Measurements from ENCODE around the gene RHBDF1.
A peak's percentile ranks its signal among the peaks of the same experiment; 100 is the strongest.

Gene RHBDF1

DNA sequence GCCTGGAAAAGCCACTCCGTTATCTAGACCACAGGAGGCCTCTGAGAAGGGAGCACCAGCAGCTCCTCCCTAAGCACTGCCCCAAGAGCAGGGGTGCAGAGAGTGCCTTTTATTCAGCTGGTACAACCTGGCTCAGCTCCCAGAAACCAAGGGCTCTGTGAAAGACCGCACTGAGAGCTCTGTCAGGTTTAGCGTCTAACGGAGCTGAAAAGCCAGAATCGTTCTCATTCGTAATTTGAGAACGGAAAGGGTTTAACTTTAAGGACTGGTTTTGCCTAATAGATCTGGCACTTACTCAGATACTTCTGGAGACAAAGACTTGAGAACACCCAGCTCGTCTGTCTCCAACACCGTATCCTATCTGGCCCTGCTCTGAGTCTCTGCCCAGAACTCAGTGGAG is 19.1 kb upstream of the RHBDF1 start:
- DNase-seq: peak; percentile 47

DNA sequence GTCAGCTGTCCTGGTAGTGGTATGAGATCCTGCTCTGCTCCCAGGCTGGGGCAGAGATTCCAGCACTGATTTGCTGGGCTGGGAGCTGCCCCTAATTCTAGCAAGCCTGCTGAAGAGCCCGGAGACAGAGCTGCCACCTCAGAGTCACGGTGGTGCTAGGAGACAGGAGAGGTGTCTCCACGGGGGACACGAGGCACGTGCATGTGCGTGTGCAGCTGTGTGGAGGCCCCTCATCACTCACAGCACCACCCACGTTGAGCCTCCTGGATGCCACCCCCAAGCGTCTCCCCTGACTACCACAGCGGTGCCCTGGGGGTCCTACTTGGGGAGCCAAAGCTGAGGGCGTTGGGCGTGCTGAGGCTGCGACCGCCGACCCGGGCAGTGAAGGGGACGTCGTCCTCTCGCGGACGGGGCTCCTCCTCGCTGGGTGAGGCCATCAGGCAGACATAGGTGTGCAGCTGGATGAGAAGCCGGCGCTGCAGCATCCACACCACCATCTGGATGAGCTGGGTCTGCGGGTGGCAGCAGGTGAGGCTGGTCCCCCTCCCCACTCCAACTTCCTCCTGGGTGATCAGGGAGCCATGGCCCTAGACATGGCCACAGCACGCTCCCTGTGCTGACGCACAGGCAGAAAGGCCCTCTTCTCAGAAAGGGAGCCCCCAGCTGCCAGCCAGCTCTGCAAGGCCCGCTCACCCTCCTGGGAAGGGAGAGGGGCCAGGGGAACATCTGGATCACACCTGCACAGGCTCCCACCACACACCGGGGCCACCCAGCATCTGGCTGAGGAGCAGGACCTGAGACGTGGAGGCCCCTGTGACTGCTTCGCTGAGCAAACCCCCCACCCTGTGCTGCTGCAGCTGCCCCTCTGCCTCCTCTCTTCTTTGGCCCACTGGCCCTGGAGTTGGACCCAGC is 17.2 kb upstream of the RHBDF1 start:
- no peak for DNase-seq

DNA sequence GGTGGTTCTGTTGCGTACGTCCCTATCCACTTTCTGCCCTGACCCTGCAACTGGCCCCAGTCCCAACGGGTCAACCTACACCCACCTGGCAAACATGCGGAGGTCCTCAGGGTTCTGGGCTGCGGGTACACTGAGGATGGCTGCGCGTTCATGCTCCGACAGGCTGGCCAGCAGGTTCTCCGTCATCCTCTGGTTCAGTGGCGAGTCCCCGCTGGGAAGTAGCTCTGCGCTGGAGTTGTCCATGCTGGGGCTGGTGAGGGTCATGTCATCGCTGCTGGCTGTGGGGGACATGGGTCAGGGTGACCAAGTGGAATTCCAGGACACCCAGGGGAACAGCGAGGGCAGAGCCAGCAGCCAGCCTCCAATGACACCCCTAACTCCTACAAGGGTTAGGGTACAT is 16.2 kb upstream of the RHBDF1 start:
- DNase-seq: no peak

DNA sequence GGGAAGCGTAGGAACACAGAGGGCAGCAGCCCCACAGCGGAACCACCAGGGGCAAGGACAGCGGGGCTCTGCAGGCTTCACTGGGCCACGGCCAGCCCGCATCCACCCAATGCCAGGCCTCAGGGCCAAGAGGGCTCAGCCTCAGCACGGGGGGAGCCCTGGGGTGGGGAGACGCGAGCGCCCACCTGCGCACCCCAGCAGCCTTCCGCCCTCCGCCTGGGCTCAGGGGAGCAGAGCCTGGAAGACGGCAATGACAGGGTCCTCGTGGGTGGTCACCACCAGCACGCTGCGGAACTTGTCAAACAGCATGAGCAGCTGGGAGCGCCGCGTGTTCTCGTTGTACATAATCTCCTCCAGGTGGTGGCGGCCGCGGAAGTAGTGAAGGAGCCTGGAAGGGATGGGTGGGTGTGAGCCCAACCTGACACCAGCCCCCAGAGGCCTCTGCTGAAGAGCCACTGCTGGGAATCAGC is 14.1 kb upstream of the RHBDF1 start:
- DNase-seq: no peak

DNA sequence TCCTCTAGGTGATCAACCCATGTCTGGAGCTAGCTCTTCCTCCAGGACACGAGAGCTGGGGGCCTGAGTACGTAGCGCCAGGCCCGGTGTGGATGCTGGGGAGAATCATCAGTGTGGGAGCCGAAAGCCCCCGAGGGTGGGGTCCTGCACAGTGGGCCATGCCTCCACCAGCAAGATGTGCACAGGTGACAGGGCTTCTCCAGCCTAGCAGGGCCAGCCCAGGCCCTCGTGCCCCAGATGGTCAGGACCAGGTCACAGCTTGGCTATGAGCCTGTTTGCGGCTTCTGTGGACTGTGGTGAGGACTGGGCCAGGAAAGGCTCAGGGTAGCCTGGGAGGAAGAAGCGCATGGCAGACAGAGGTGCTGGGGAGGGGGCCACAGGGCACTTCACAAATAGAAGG is 13.4 kb upstream of the RHBDF1 start:
- DNase-seq: no peak

DNA sequence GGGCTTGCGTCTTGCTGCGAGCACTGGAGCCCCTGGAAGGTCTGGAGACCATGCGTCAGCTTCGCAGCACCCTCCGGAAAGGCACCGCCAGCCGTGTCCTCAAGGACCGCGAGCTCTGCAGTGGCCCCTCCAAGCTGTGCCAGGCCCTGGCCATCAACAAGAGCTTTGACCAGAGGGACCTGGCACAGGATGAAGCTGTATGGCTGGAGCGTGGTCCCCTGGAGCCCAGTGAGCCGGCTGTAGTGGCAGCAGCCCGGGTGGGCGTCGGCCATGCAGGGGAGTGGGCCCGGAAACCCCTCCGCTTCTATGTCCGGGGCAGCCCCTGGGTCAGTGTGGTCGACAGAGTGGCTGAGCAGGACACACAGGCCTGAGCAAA is 13.0 kb upstream of the RHBDF1 start:
- no peak for DNase-seq

DNA sequence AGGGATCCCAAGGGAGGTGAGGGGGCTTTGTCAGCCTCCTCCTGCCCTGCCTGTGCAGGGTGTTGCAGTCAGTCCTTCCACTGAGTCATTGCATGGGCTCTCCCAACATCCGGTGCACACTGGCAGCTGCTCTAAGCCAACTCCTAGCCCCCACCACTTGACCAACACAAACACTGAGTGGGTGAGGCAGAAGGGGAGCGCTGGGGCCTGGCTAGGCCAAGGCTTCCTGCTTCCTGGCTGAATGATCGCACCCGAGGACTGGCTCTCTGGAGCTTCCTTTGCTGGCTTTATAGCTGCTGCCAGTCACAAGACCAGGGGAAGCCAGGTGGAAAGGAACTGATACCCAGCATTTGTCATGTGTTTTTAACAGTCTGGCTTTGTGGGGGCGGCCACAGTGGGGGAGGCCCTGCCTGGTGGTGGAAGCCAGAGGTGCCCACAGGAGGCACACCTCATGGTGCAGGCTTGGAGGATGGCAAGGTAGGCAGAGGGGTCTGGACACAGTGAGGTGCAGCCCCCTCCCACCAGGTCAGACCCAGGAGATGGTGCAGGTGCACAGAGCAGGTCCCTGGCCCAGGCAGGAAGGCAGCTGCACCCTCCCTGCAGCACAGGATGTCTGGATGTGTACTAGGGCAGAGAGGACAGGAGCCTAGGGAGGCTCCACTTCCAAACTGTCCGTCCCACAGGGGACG is 12.4 kb upstream of the RHBDF1 start:
- DNase-seq: no peak

DNA sequence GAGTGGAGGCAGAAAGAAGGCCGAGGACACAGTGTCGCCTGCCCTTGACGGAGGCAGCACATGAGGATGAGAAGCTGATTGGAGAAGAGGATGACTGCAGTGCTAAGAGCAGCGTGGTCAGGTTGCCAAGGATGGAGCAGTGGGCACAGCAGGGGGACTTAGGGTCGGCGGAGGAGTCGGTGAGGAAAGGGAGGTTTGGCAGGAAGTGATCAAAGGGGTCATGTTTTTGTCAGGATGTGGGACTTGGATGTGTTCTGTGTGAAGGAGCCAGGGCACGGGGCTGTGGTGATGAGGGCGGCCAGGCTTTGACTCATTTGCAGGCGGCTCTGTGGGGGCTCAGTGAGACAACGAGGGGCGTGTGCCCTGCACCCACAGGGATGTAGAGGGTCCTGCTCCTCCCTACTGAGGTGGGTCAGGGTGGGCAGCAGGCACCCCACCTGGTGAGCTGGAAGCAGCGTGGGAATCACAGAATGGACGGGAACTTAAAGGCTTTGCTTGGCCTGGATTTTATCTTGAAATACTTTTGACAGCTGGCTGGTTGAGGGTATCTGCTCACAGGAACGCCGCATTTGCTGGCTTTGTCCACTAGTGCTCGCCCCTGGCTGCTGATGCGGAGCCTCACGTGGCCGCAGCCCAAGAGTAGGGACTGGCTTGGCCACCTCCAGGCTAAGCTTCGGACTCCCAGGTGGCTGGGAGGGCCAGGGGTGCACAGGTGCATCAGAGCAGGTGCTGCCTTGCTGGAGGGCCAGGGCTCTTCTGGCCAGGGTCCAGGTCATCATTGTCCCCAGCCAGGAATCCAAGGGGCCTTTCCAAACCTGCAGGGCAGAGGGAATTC is 11.6 kb upstream of the RHBDF1 start:
- DNase-seq: no peak

DNA sequence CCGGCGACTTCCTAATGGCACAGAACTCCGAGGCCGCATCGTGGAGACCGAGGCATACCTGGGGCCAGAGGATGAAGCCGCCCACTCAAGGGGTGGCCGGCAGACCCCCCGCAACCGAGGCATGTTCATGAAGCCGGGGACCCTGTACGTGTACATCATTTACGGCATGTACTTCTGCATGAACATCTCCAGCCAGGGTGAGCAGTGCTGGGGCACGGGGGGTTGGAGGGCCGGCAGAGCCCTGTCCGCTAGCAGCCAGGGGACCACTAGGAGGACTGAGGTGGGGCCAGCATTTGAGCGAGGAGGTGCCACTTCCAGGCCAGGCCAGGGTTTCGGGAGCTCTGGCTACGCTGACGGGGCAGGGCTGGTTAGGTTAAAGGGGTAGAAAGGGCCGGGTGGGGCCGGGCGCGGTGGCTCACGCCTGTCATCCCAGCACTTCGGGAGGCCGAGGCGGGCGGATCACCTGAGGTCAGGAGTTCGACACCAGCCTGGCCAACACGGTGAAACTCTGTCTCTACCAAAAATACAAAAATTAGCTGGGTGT is 10.7 kb upstream of the RHBDF1 start:
- DNase-seq: no peak

DNA sequence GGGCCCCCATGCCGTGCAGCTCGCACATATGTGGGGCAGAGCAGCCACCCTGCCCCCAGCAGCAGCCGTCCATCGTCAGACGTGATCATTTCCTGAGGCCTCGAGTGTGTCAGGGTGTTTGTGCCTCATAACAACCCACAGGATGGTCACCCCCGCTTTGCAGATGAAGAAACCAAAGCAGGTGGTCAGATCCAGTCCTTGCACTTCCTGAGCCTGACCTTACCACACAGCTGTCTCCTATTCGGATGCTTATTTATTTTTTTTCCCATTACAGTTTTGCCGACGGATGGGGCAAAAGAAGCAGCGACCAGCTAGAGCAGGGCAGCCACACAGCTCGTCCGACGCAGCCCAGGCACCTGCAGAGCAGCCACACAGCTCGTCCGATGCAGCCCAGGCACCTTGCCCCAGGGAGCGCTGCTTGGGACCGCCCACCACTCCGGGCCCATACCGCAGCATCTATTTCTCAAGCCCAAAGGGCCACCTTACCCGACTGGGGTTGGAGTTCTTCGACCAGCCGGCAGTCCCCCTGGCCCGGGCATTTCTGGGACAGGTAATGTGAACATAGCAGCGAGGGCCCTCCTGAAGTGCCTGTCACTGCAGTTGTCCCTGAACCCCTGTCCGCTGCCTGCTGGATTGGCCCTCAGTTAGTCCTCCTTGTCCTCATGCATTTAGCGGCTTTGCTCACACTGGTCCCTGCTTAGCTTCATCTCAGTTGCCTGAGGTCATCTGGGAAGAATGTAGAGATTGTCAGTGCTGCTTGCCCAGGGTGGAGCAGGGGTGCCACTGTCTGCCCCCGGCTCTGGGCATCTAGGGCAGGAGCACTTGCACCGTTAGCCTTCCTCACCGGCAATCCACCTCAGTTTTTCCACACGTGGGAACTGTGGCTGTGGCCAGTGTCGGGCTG is 7.0 kb upstream of the RHBDF1 start:
- DNase-seq: no peak

DNA sequence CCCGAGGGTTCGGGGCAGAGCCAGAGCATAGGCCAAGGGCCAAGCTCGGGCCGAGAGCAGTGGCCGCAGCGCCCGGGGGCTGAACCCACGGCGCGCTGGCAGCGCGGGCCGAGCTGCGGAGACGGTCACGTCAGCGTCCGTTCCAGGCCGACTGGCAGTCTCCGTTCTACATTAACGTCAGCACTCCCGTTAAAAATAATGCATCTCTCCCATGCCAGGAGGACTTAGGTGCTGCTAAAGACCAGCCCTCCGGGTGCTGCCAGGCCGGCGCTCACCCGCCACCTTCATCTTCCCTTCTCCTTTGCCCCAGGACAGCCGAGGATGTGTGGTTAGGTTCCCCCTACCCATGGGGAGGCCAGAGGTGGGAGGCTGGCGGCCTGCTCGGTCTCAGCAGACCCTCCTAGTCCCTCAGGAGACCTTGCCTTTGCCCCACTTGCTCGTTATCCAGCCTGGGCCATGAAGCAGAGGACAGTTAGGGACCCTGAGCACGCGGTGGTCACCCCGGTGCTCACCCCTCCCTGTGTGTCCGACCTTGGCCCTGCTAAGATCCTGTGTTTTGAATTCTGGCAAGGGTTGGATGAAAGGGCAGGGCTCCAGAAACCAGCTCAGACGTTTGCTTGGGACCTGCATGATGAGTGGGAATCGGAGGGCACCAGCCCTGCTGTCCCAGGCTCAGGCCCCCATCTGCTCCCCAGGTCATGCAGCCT is 6.2 kb upstream of the RHBDF1 start:
- peak; percentile 7 for DNase-seq

DNA sequence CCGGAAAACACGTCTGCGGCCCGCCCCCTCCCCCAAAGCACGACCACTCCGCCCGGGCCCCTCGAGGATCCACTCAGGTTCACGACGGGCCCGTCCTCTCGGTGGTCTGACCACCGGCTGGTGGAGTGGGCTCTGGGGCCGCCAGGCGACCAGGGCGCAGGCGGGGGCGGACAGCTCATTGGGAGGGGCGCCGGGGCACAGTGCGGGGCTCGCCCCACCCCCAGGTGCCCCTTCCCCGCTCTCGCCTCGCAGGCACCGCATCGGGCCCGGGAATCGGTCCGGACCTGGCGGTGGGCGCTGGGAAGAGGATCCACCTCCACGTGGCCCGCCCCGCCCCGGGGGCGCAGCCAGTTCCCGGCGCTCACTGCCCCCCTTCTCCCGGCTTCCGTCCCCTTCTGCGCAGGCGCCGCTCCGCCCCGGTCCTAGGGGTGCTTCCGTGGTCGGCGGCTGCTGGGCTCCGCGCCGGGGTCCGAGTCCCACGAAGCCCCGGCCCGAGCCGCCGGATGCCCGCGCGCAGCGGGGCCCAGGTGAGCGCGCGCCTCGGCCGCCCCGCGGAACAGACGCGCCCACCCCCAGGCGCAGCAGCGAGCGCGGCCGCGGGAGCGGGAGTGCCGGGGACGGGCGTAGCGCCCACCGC is 5.5 kb upstream of the RHBDF1 start, which contains the start of gene MPG:
MPG (plus strand) TSS at position 419 of the 637 bp plus-strand sequence; CDS start at position 504, 85 bp downstream.
- peak; percentile 51 for DNase-seq

DNA sequence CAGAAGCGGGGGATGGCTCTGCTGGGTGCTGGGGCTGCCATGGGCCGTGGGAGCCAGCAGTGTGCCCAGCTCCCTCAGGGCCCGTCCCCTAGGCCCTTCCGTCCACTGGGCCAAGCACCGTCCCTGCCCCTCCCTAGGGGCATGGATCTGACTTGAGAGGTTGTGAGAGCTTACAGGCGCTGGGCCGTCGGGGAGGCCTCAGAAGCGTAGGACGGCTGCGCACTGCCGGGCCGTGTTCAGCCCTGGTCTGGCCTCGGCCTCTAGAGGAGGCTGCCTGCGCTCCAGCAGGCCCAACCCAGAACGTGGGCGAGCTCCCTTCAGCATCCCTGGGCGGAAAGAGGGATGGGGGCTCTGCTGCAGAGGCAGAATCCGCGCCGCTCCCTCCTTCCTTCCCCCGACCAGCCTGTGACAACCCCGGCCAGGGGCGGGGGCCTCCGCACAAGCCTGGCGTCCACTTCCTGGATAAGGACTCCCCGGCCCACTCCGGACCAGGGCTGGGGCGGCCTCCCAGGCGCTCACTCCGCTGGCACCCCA is 4.9 kb upstream of the RHBDF1 start:
- no peak for DNase-seq

DNA sequence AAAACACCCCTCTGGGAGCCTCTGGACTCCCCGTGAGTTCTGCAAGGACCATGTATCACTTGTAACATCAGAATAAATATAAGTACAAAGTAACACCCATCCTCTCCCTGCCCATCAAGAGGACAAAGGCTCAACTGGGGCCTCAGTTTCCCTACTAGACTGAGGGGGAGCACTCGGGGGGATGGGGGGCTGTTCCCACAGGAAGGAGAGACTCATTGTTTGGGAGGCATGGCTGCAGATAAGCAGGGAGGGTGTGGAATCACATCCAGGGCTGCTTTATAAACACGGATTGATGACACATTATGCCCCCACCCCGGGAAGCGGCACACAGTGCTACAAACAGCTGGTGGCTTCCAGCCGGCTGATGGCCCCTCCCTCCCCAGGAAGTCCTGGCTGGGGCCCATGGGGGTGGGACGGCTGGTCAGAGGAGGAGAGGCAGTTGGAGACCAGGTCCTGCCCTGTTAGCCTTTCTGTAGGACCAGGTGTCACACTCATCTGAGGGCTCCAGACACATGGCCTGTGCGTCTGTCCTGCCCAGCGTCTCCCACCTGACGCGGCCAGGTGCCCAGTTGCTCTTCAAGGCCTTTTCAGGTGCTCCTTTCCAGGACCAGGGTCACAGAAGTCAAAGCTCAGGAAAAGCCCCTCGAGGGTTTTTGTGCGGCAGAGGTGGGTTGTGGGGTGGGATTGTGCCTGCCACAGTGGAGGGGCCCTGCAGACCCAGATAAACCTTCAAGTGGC is 4.3 kb upstream of the RHBDF1 start:
- DNase-seq: no peak

DNA sequence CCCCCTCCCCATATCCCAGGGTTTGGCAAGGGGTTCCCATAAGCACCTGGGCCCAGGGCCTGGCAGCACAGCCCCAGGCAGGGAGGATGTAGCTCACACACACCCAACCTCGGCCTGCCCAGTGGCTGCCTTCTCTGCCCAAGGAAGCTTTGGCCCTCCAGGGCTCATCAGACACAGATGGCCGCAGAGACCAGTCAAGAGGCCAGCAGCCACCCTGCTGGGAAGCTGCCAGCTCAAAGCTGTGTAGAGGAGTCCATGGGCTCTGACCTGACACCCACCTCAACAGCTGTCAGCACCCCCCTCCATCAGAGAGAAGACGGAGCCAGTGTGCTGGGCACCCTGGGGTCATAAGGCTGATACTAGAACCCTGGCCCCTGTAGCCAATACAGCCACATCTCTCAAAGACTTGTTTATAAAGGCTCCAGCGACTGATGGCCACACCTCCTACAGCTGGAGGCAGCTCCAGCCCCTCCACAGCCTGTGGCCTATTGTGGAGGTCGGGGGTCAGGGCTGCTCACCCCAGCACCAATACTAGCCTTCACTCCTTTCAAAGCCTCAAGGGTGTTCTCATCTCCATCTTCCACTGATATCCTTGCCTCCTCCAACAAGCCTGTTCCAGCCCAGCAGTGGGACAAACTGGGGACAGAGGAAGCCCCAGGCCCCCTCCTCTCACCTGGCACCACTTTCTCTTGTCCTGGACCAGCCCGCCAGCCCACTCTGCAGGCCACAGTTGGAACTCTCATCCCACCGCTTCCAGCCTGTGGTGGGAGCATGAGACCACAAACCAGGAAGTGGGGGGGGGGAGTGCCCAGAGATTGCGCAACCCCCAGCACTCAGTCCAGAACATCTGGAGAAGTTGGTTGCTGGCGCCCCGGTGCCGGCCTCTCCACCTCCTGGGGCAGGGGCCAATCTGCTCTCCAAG is 3.4 kb upstream of the RHBDF1 start:
- DNase-seq: no peak

DNA sequence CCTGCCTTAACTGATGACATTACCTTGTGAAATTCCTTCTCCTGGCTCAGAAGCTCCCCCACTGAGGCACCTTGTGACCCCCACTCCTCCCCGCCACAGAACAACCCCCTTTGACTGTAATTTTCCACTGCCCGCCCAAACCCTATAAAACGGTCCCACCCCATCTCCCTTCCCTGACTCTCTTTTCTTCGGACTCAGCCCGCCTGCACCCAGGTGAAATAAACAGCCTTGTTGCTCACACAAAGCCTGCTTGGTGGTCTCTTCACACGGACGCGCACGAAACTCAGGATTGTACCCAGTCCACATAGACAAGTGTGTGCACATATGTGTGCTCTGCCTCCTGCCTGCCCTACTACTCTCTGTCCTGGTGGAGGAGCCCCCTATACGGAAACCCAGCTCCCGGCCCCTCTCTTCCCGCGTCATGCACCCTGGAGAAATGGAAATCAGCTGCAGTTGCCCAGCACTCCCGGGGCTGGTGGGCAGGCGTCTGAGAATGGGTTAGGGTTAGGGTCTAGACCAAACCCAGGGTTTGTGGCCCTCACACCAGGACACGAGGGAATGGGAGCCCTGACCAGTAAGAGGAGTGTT is 2.4 kb upstream of the RHBDF1 start:
- DNase-seq: no peak

DNA sequence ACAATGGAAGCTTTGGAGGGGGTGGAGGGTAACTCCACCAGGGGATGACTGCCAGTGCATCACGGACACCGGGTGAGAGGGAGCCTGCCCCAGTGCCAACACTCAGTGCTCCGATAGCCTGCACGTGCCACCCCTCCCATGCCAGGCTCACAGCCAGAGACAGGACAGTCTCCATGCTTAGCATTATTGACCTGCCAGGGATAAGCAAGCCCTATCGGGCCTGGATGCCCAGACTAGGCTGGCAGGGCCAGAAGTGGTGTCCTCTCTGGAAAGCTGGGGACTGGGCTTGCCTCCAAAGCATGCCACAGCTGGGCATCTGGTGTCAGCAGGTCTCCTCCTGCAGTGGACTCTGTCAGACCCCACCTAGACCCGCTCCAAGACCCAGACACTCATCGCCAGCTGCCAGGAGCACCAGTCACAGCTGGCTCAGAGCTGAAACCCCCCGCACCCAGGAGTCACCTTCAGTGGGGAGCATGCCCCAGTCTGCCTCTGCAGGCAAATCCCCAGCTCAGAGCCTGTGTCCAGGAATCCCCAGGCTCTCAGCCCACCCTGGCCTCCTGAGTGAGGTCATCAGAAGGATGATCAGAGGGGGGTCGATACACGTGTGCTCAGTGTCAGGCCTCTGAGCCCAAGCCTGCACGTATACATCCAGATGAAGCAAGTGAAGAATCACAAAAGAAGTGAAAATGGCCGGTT is 1.8 kb upstream of the RHBDF1 start:
- no peak for DNase-seq
